GM19043 (cell line): ENCODE results near the gene C9orf153.
"Not testable (repeated sequence)": the region's sequence is repeated elsewhere in the genome, so short reads cannot be mapped to it uniquely, and the experiment has no call there.

Experiments
- ATAC-seq: cut with Tn5 transposase; IDR thresholded peaks from one replicate; pipeline ENCODE4 v1.9.1; 2021; ENCODE audit warnings: low read depth; ENCODE audit not compliant: unreplicated experiment

The C9orf153 gene

DNA sequence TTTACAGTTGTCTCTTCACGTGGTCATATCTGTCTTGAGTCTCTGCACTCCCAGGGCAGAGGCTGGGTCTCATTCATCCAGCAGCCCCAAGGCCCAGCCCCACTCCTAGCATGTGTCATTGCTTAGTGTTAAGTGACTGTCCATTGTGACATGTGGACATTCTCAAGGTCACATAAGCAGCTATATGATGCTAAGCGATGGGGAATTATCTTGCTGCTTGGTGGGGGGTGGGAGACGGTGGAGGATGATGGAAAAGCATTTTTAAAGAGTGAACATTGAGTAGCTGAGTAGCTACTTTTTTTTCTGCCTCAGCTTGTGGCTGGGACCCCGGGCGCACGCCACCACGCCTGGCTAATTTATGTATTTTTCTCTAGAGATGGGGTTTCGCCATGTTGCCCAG is at the start of gene C9orf153:
Gene C9orf153 (minus strand): TSS at position 101 of the 400 bp plus-strand sequence. CDS start 30,054 bp downstream, outside the sequence.
- no peak for ATAC-seq

DNA sequence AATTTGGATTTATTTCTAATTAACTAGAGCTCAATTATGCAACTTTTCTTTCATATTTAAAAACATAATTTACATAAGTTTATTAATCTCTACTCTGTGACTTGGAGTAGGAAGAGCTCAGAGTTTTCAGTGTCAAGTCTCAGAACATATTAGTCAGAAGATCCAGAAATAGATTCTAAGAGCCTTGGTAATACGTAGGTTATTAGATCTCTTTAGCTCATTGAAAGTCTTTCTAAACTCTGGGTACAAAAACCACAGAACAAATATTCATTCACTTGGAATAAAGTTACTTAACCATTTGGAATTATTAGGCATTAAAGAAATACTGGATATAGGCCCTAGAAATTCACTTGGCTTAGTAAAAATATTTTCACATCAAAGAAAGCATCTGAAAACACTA is 49.2 kb upstream of the C9orf153 start:
- ATAC-seq = no peak

DNA sequence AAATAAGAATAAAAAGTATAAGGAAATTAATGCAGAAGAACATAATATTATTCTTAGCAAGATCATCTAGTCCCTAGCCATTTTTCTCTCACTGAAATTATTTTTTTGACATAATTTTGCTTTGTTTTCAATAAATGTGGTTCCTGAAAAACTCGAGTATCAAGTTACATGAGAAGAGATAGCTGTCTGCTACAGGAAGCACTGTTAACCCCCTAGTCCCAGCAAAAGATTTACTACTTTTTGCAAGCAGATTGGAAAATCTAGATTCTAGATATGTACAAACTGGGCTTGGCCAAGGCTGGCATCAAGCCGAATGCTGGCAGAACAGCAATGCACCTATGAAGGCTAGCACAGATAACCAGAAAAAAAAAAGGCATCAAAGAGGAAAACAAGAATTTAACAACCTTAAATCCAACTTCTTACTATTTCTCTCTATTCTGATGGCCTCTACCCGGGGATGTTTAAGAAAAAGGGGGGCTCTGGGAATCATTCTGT is 44.8 kb upstream of the C9orf153 start:
- no peak for ATAC-seq

DNA sequence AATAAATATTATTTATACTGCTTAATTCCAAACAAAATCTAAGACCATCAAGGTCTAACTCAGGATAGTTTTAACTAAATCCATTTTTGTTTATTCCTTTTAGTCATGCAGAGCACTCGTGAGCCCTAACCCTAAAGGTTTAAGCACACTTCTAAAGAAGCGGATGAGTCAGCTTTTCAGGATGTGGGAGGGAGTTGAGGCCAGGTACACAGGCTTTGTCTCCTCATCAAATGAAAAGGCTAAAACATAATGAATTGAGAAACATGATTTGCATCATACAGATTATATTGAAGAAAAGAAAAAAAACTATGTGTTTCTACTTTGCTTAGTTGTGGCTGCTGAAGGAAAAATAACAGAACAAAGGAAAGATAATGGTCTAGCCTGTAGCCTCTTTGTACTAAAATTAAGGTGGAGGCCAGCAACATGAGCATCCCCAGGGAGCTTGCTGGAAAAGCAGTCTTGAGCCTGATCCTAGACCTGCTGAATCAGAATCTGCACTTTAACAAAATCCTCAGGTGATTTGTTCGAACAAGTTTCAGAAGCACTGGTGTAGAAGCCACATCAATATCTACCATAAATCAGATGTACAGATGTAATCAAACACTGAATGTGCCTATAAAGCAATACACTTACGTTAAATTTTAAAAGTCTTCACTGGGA is 44.0 kb upstream of the C9orf153 start:
- no peak for ATAC-seq

DNA sequence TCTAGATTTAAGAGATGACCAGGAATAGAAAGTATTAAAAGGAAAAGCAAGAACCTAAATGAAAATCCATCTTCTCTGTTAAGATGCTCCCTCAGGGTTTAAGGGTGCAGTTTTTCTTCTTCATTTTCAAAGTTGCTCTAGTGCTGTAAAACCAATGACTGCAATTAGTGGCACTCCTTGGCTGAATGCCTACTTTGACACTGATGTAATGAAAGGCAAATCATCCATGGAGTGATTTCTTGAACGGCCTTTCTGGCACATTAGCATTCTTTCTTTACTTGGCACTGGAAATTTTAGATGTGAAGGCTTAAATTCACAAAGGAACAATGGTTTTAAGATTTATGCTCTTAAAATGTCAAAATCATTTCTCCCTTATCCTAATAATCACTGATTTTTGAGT is 42.2 kb upstream of the C9orf153 start:
- no peak for ATAC-seq

DNA sequence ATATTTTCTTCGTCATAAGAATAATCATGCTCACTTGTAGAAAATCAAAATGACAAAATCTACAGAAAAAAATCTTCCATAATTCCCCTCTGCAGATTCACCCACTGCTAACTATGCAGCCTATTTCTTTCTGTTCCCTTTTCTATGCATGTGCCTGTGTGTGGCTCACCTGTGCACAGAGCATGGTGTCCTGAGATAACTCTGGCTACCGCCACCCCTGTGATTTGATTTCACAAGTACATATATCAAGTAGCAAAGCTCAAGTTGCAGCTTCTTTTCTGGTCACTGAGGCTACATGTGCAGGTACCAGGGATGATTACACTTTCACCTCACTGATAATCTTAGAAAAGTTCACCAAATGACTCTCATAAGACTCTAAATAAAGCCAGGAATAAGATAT is 41.2 kb upstream of the C9orf153 start:
- no peak for ATAC-seq

DNA sequence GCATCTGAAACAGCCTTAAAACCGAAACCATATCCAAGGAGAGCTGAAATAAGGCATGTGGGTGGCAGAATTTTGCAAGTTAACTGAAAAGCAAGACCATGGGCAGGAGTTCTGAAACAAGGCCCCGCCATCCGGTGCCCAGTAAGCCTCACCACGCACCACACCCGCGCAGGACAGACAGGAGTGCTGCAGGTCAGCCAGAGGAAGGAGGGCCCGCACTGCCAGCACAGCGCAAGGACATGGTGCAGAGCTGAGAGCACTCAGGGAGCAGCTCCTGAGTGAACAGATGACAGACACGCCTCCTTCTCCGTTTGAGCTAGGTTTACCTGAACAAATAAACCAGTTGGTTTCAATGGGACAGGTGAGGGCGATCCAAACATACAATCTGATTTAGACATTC is 39.4 kb upstream of the C9orf153 start:
- ATAC-seq = no peak

DNA sequence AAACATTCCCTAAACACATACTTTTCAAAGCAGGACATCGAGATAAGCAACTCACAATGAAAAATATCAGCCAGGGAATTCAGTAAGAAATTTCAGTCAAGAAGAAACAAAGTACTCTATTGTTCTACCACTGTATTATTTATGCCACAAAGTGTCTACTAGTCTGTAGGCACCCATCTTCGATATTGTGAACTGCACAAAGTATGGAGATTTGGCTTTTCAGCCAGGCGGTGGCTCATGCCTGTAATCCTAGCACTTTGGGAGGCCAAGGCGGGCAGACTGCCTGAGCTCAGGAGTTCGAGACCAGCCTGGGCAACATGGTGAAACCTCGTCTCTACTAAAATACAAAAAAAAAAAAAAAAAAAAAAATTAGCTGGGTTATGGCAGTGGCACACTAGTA is 30.9 kb upstream of the C9orf153 start:
- not testable (repeated sequence) for ATAC-seq

DNA sequence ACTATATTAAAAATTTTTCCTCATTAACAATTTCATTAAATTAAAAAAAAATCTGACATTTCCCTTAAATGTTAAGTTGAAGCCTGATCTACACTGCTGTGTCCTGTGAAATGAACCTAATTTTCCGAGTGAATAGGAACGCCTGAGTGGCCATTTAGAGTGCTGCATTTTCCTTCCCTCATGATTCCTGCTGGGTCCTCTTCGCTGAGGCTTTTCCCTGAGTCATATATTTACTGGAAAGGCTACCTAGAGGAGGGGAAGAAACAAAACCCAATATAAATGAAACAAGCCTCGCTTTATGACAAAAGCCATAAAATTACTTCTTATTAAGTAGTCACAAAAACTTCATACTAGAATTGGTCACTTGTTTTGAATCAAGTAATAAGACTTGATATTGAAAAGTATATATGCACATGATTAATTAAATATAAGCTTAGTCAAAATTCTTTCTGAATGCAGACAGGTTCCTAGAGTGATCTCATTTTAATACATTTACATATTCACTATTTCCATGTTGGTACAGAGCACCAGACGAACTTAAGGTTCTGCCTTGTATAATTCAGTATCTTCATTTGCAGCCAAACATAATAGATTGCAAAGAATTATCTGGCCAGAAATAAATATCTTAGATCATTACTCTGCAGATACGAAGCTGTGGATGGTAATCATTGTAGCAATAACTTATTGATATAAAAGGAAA is 29.2 kb upstream of the C9orf153 start:
- ATAC-seq = no peak

DNA sequence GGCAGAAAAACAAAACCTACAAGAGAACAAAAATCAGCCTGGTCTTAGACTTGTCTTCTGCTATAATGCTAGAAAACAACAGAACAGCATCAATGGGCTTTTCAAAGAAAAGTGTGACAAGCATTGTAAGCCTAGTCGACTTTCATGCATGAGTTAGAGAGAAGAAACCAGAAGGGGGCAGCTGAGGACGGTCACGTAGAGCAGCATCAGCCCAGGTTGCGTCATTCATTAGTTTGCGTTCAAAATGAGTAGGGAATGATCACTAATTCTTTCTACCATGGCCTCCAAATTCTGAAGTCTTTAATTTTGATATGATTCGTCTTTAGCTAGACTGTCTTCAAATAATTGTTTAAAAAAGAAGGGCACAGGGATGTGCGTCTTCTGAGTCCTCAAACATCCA is 27.6 kb upstream of the C9orf153 start:
- ATAC-seq = no peak

DNA sequence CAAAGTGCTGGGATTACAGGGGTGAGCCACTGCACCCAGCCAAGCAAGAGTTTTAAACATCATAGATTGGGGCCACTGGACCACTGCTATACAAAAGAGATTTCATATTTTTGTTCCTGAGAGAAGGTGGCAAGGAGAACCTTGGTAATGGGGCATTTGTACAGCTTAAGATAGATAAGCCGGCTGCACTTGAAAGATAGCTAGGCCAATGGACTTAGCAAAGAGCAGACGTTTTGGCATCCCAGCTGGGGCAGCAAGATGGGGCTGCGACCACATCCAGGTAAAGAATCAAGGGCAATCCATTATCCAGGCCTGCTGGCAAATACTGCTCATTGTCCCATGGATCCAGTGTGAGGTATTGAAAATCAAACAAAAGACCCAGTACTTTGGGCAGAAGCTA is 26.8 kb upstream of the C9orf153 start:
- no peak for ATAC-seq

DNA sequence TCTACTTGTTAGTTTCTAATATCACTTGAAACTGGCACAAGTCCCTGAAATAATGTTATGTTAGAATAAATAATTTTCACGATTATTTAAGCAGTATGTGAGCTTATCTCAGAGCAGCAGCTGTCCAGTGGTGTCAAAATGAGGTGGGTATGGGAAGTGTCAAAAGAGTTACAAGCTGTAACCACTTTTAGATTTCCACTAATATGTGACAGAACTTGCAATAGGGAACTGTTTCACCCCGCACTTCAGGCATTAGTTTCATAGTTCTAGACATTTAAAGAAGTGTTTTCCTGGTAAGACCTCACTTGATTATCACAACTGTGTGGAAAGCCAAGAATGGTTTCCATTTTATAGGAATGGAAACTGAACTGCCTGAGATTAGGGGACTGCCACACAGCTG is 25.8 kb upstream of the C9orf153 start:
- no peak for ATAC-seq

DNA sequence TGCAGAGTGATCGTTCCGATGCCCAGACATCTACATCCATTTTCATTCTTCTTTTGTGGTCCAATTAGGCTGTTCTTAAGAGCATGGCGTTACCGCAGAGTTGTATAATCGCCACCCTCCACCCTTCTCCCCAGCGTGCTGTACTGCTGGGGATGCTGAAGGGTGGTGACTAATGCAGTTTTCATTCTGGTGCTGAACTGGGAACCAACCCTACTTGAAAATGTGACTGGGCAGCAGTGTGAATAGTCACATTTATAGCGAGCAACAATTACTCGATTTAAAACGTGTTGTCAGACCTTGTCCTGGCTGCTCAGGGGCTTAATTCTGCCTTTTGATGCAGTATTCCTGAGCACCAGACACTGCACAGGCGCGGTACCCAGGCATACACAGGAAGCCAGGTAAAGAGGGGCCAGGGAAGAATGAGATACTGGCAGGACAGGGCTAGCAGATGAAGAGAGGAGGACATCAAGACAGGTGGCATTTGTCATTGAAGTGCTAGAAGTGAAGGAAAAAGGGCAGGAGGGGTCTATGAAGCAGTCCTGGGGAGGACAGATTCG is 23.6 kb upstream of the C9orf153 start:
- peak; percentile 16 for ATAC-seq

DNA sequence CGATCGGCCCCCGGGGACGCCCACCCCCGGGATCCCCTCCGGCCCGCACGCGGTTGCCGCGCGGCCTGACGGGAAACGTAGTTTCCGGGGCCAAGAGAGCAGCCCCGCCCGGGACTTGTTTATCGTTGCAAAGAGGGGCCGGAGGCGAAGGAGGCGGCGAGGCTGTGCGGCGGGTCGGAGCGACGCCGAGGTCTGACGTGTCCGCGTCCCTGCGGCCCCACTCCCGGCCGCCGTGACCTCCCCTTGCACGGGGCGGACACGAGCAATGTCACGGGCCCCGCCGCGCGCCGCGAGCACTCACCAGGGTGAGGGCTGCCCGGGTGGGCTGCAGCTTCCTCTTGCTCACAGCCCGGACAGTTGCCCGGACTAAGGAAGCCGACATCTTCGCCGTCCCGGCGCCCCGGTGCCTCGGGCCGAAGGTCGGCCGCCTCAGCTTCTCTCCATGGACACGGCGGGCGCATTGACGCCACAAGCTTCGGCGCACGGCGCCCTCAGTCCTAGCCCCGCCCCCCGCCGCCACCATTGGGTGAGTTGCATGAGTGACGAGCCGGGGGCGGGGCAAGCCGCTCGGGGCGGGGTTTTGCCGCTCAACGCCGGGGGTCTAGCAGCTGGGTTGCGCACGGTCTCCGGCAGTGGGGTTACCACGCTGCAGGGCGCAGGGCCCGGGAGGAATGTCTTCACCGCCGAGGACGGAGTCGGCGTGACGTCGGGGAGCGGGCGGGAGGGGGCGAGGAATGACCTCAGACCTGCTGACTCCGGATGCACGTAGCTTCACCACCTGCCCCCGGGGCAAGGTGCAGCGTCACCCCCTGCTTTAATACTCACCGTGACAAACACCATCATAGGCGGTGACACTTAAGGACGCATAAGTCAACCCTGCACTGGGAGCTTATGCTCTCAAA is 22.9 kb upstream of the C9orf153 start, which contains the start of gene ISCA1:
Gene ISCA1 (minus strand): TSS at position 462 of the 902 bp plus-strand sequence. CDS start 80 bp downstream, at position 382.
- ATAC-seq = peak; percentile 74

DNA sequence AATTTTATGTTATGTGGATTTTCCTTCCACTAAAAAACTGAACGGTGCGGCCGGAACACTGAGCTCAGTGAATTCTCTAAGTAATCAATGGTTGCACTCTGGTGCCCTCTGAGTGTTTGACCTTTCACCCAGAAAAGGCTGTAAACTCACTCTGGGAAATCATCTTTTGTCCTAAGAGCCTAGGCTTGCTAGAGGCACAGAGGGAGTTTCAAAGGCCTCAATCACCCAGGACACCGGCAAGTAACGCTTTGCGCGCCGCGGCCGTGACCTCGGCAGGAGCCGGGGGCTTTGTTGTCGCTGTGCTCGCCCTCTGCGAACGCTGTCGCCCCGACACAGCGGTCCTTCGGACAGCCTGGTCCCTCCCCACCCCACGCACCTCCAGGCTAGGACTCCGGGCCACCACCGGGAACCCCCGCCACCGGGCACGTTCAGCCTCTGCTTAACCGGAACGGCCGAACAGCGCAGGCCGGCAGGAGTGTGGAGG is 22.2 kb upstream of the C9orf153 start:
- ATAC-seq = peak; percentile 32

DNA sequence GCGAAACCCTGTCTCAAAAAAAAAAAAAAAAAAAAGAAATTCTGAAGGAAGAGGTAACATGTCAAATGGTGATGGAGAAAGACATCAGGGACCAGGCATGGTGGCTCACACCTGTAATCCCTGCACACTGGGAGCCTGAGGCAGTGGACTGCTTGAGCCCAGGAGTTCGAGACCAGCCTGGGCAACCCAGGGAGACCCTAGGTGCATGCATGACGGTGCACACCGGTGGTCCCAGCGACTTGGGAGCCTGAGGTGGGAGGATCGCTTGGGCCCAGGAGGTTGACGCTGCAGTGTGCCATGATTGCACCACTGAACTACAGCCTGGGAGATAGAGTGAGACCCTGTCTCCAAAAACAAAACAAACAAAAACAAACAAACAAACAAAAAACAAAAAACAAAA is 21.1 kb upstream of the C9orf153 start:
- ATAC-seq = no peak

DNA sequence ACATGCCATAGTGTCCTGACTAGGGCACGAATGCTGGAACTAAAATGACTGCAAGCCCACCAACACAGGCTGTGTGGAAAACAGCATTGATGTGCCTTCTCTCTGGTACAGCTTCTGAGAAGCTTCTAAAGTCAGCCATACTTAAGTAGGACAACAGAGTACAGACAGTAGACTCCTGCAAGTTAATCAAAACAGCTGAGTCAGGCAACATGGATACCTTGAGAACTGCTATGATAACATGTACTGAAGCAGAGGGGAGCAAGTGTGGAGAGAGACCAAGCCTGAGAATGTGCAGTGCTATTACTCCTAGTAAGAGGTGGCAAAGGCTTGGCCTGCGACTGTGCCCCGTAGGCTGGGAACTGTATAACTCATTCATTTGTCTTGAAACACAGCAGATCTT is 20.4 kb upstream of the C9orf153 start:
- ATAC-seq = no peak

DNA sequence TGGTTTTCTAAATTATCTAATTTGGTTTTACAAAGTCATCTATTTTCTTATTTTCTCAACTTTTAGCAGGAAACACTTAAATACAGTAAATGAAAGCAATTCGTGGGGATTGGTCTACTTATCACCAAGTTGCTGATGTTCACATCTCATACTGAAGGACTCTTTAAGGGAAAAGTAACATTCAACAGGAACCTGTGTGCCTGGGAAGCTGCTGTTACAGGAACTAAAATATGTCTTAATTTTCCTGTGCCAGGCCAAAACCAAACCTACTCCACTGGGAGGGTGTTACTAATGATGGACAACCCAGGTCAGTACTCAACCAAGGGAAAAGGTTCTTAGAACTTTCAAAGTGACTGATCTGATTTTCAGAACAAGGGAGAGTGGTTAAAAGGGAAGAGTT is 17.6 kb upstream of the C9orf153 start:
- no peak for ATAC-seq

DNA sequence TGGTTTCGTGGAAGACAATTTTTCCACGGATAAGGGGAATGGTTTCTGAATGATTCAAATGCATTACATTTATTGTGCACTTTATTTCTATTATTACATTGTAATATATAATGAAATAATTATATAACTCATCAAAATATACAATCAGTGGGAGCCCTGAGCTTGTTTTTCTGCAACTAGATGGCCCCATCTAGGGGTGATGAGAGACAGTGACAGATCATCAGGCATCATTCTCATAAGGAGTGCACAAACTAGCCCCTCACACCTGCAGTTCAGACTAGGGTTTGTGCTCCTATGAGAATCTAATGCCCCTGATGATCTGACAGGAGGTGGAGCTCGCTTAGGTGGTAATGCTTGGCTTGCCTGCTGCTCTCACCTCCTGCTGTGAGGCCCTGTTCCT is 16.5 kb upstream of the C9orf153 start:
- ATAC-seq = no peak

DNA sequence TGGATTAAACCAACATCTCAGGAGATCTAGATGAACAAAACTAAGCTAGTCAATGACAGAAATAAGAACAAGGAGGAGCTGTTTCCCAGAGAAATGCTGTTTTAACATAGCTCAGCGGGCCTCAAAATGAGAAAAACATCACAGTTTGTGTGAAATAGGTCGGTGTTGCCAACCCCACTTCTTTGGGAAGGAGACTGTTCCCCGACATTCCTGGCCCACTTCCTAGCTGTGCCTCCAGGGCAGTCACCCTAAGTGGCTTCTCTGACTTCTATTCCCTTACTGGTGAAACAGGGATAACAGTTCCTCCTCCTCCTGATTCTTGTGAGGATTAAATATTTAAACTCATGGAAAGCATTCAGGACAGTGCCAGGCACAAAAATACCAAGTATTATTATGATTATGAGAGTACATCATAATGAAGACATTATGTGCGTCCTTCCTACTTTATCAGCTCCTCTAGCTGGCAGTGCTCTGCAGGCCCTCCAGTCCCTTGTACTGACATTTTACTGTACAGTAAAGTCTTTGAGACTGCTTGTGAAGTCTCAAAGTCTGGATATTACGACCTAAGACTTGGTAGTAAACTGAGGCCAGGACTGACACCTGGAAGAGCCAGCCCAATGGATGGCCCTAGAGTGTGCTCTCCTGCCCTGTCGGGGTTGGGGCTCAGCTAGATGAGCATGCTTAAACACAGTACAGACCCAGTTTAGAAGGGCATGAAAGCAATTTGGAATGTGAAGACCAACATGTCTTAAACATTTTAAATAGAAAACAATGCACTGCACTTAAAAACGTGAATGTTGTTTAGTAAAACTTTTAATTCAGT is 15.6 kb upstream of the C9orf153 start:
- ATAC-seq = no peak
